DMS79 treated with DMSO at 0.1 percent for 48 hours (cell line): ENCODE results near the gene PLSCR5.

Experiments
- DNase-seq: peaks from one replicate; lab custom pipeline; 2025; lab: John Stamatoyannopoulos, UW

The PLSCR5 gene

GRCh38 chr3:146544002-146544928 lies 60.9 kb downstream of the PLSCR5 start, which contains the start of gene PLSCR1:
TSS of gene PLSCR1 (minus strand) at chr3:146544607. CDS start at chr3:146536552, 8,055 bp downstream.
- DNase-seq = peak; percentile 78

DNA sequence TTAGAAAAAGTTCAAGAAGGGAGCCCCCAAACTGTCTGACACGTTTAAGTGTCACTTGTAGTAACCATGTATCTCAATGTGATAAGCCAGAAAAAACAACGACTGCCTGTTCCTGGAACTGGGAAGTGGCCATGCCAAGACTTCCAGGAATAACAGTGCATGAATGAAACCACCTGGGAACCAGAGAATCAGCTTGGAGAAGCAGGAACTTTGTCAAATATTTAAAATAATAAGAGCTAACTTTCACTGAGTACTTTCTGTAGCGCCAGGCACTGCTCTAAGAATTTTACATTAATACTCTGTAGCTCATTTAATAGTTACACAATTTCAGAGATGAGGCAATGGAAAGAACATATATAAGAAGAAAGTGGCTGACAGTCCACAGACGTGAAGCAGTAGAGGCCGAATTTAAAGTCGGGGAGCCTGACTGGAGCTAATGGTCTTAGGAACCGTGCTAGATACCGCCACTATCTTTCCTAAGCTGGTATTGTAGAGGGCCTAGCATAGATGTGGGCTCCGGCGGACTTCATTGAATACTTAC lies 61.6 kb downstream of the PLSCR5 start:
- DNase-seq = peak; percentile 53

DNA sequence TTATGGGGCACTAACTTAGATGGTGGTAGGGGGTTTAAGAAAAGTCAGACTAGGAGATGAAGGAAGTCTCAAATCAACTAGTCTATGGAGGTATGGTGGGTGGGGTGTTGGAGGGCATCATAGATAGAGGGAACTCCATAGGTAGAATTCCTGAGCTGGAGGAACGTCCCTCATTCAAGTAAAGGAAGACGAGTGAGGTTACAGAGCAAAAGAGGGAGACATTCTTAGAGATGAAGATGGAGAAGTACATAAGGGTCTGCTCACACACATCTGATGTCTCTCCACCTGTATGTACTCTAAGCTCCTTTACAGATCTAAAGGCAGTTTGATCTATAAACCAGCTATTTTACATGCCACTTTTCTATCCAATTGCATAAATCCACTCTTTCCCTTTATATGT lies 62.2 kb downstream of the PLSCR5 start:
- DNase-seq = no peak

DNA sequence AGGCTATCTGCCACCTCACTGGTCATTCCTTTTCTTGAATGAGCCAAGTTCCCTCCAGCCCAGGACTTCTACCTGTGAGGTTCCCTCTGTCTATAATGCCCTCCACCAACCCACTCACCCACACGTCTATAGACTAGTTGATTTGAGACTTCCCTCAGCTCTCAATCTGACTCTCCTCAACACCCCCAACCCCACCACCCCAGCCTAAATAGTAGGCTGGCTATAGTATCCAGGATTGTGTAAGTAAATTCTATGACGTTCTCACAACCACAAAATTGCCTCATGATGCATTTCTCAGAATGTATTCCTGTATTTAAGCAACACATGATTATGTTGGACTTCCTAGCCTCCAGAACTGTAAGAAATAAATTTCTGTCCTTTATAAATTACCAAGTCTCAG lies 63.0 kb downstream of the PLSCR5 start:
- no peak for DNase-seq

DNA sequence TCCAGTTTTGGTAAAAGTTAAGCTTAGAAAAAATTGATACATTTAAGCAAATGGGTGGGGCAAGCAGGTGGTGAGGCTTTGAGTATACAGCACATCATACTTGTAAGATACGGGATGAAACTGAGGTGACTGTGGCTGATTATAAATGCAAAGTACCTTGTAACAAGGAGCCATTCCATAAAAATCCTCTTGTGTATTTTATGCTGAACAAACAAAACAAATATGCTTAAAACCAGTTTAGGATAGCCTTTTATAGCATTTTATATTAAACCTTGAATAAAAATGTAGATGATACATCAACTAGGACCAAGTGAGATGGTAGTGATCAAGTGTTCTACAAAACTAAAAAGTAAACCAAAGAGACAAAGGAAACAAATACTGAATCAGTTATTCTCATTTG lies 64.2 kb downstream of the PLSCR5 start:
- no peak for DNase-seq

GRCh38 chr3:146540236-146540635 lies 64.9 kb downstream of the PLSCR5 start:
- no peak for DNase-seq

DNA sequence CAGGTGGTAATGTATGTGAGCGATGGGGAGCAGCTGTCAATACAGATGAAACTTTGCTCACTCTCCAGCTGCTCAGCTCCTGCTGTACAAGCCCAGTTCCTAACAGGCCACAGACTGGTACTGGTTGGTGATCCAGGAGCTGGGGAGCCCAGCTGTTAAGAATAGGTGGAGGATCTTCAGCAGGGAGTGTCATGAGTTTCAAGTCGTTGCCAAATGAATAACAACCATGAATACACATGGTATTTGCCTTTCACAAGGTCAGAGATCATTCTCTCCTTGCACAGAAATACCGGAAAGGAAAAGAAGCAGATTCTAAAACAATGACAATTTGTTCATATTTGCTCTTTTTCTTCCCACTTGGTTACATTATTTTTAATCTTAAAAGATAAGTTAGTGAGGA lies 65.8 kb downstream of the PLSCR5 start:
- no peak for DNase-seq

- DNase-seq = no peak
Measured at GRCh38 chr3:146537603-146538002, 67.5 kb downstream of the PLSCR5 start.

GRCh38 chr3:146536681-146537080 lies 68.5 kb downstream of the PLSCR5 start:
- DNase-seq = no peak
